ENCODE results near the gene ZNF267.

- TF ChIP-seq CTCF (IDR thresholded peaks at IDR 0.05) (peak; percentile 80 to 90 (median 84)), POLR2A (IDR thresholded peaks at IDR 0.05) (no peak)
Measured at GRCh38 chr16:31868691-31869167, 4.9 kb upstream of the ZNF267 start.
